Glutamatergic neuron (in vitro differentiated cells): Measurements from ENCODE around the gene CROT. TPM values are rescaled to one million over a fixed set of nuclear protein-coding genes. Genes with fewer than 3 reads are reported as not detected.

Source experiments
- DNase-seq: peaks from one replicate; pipeline ENCODE4 v3.0.0; 2022
- H3K27ac Mint-ChIP-seq: one replicate; pipeline ENCODE4 v1.8.0; 2020; ENCODE audit warnings: mild to moderate bottlenecking, mixed read lengths, inconsistent platforms; ENCODE audit not compliant: unreplicated experiment
- H3K27me3 Mint-ChIP-seq: one replicate; pipeline ENCODE4 v1.8.0; 2020; ENCODE audit warnings: mild to moderate bottlenecking, moderate library complexity, mixed read lengths, inconsistent platforms; ENCODE audit not compliant: unreplicated experiment
- H3K36me3 Mint-ChIP-seq: one replicate; pipeline ENCODE4 v1.8.0; 2020; ENCODE audit warnings: mild to moderate bottlenecking, mixed read lengths, inconsistent platforms; ENCODE audit not compliant: unreplicated experiment
- H3K4me1 Mint-ChIP-seq: one replicate; pipeline ENCODE4 v1.8.0; 2020; ENCODE audit warnings: mild to moderate bottlenecking, low read depth, mixed read lengths, inconsistent platforms; ENCODE audit not compliant: unreplicated experiment
- H3K4me3 Mint-ChIP-seq: one replicate; pipeline ENCODE4 v1.8.0; 2020; ENCODE audit warnings: mild to moderate bottlenecking, mixed read lengths, inconsistent platforms; ENCODE audit not compliant: unreplicated experiment
- H3K9me3 Mint-ChIP-seq: one replicate; pipeline ENCODE4 v1.8.0; 2020; ENCODE audit warnings: mild to moderate bottlenecking, moderate library complexity, mixed read lengths, inconsistent platforms; ENCODE audit not compliant: unreplicated experiment
- CTCF ChIP-seq: fragments of 200-600 bp; sonication (generic); IDR thresholded peaks from one replicate; pipeline ENCODE4 v1.5.0; 2021; ENCODE audit not compliant: partially characterized antibody, unreplicated experiment
- total RNA-seq: library from RNA; stranded (reverse); fragmentation: NEBNext Ultra II Directional; extraction: Animal tissue kit (Norgen Biotek cat#: 25700); gene quantifications from one replicate; pipeline ENCODE4 v1.2.1, GENCODE V29; 2021; ENCODE audit not compliant: unreplicated experiment

Gene CROT
- total RNA-seq, 1 donor from 2014 or later: 4.9 TPM

DNA sequence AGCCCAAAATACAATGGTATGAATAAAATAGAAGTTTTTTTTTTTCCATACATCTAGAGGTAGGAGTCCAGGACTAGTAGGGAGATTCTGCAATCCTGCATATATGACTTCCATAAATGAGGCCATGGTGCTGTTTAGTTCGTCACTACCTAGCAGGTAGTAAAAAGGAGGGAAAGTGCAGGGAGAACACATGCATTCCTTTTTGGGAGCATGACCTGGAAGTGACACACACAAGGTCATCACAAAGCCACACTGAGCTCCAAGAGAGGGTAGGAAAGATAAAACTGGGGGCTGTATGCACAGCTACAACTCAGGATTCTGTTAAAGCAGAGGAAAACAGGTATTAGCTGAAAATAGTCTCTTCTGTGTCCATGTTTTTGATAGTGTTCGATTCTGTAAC, 2.2 kb downstream of the CROT start:
- Mint-ChIP-seq H3K4me1 (peaks cover 6% of the 10 kb centered on the region), H3K36me3 (peaks cover 13% of the 10 kb centered on the region), H3K27me3 (peaks cover 4% of the 10 kb centered on the region), H3K9me3 (no peaks in the 10 kb centered on the region), H3K4me3 (no peak overlapping the region), H3K27ac (no peak overlapping the region)
- no peak for DNase-seq
- no peak for TF ChIP-seq CTCF

DNA sequence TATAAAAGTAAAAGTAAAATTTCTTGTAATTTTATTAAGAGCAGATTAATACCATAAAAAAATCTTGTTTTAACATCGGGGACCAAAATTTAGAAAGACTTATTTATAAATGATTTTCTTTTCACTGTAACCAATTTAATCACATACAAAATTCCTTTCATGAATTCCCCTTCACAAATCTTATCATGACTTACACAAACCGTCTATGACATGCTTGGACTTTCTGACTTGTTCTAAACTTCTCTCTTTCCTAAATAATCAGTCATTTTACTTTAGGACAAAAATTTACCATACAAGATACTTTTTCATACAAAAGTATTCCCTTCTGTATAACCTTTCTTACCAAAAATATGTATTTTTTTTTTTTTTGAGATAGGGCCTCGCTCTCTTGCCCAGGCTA, 9.3 kb downstream of the CROT start:
- Mint-ChIP-seq H3K27me3 (no peaks in the 10 kb centered on the region), H3K36me3 (peaks cover 33% of the 10 kb centered on the region), H3K4me3 (no peak overlapping the region), H3K9me3 (peaks cover 7% of the 10 kb centered on the region), H3K27ac (no peak overlapping the region), H3K4me1 (no peaks in the 10 kb centered on the region)
- TF ChIP-seq CTCF: no peak
- no peak for DNase-seq

- Mint-ChIP-seq H3K27ac (no peak overlapping the region), H3K4me1 (no peaks in the 10 kb centered on the region), H3K36me3 (peaks cover 24% of the 10 kb centered on the region), H3K9me3 (peaks cover 7% of the 10 kb centered on the region), H3K27me3 (no peaks in the 10 kb centered on the region), H3K4me3 (no peak overlapping the region)
- no peak for TF ChIP-seq CTCF
- DNase-seq: no peak
Measured at GRCh38 chr7:87356448-87356847, 11.0 kb downstream of the CROT start.

- peaks cover 20% of the 10 kb centered on the region for H3K36me3 Mint-ChIP-seq
- no peaks in the 10 kb centered on the region for H3K27me3 Mint-ChIP-seq
- no peak overlapping the region for H3K27ac Mint-ChIP-seq
- no peak overlapping the region for H3K4me3 Mint-ChIP-seq
- H3K9me3 Mint-ChIP-seq: peaks cover 4% of the 10 kb centered on the region
- no peak for DNase-seq
- TF ChIP-seq CTCF: no peak
- H3K4me1 Mint-ChIP-seq: no peaks in the 10 kb centered on the region
Measured at GRCh38 chr7:87359366-87359765, 13.9 kb downstream of the CROT start.

DNA sequence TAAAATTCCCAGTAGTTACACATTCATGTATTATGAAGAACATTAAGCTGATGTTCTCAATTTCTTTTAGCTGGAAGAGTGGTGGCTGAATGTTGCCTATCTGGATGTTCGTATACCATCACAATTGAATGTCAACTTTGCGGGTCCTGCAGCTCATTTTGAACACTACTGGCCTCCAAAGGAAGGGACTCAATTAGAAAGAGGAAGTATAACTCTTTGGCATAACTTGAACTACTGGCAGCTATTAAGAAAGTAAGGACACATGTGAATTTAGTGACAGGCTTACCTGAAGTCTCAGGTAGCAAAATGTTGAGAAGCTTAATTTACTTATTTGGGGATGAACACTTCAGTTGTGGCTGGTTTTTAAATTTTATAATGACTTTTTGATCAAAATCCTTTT, 15.9 kb downstream of the CROT start:
- Mint-ChIP-seq H3K4me1 (no peaks in the 10 kb centered on the region), H3K9me3 (no peaks in the 10 kb centered on the region), H3K27ac (no peak overlapping the region), H3K4me3 (no peak overlapping the region), H3K36me3 (peaks cover 11% of the 10 kb centered on the region), H3K27me3 (no peaks in the 10 kb centered on the region)
- no peak for TF ChIP-seq CTCF
- no peak for DNase-seq
